ENCODE measurements around the gene PTPRG. TPM values are rescaled to one million over a fixed set of nuclear protein-coding genes. Genes with fewer than 3 reads are reported as not detected.

Gene PTPRG
- total RNA-seq, 1 donor from 2014 or later, result 78.2 TPM

DNA sequence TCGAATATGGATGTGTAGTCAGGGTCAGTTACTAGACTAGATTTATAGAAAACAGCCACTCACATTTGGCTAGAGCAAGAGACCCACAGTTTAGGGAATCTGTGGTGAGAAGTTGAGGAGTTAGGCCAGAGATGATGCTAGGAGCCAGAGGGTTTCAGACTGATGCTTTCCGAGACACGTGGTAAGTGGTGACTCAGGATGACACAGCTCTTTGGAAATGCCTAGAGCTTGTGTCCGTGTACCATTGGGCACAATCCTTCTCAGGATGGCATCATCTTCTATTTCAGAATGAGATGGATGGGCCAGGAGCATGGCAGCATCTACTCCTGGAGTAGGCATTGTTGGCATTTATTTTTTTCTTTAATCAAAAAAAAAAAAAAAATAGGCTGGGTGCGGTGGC, 28.5 kb downstream of the PTPRG start:
- no peak for DNase-seq

GRCh38 chr3:61591300-61591699, 29.9 kb downstream of the PTPRG start:
- DNase-seq, result no peak

DNA sequence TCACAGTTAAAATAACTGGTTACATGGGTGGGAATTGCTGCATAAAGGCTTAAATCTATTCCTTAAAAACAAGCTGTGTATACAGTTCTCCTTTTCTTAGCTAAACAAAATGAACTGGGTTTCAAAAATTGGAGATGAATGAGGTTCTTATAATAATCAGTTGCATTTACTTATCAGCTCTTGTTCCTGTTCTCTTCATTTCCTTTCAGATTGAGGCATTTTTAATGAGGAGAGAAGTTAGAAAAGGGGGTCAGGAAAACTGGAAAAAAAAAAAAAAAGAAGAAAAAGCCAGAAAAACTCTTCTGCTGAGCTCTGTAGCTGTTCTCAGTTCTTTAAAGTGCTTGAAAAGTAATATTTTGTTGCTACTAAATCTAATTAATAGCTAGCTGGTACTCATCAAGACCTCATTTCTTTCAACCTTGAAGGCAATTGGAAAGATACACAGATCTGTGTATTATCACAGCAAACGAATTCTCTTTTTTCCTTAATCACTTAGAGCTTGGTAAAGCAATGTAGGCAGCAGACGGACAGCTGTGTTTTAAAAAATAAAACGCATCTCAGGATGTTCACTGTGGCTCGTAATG, 32.2 kb downstream of the PTPRG start:
- DNase-seq, result no peak

DNA sequence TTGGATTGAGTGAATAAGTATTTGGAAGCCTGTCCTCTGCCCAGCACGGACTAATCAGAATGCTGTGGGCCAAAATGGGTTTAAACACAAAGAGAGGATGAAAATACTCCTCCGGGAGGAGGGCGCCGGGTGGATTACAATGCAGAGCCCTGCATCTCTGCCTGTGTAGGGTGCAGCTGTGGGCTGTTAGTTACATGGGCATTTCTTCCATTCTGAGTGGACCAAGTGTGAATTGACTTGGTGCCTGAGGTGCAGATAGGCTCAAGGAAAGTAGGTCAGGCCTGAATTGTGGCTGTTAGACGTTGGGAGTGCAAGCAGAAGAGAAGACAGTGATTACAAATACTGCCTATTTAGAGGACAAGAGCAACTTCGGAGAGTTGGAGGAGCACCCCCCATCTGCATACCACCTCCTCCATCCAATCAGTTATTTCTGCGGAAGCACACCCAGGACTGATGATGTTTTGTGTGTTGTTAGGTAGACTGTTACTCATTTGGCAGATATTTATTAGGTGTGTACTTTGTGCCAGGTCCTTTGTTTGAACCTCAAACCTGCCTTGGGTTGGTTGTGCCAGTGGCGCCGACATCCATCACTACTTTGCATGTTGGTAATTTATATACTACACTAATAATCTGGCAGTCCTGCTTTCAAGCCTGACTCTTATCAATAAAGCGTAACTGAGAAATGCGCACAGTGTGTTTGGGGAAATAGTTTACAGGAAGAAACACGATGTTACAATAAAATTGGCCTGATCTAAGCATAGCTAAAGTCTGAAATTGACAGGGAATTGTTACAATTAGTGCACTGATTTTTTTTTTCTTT, 33.0 kb downstream of the PTPRG start:
- DNase-seq, result no peak

DNA sequence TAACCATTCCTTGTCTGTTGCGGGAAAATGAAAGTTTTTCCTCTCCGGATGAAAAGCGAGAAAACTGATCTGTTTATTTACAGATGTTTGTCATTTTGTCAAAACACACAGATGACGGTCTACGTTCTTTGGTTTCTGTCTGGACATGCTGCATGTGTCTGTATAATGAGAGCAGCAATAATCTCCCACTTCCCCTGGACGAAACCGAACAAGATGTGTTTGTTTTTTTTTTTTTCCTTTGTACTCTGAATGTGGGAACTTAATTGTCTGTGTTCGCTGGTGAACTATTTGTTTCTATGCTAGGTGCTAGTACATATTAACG, 33.6 kb downstream of the PTPRG start:
- peak; percentile 15 for DNase-seq

DNA sequence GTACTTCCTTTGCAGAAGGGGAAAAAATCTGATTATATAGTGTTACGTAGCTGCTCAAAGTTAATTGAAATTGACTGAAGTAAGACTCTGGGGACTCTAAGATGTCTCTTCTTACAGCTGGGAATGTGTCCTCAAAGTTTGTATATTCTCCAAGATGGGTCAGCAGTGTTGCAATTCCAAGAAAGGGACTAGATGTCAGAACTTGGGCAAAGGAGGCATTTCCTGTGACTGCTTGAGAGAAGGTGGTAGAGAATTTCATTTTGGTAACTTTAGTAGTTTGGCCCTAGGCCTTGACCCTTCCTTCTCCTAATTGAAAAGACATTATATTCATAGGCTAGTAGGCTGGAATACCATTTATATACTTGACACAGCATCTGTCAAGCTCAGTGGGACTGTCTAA, 33.9 kb downstream of the PTPRG start:
- DNase-seq, result no peak

- DNase-seq, result no peak
Observed at GRCh38 chr3:61595826-61596225, 34.5 kb downstream of the PTPRG start.

GRCh38 chr3:61597906-61598305, 36.5 kb downstream of the PTPRG start:
- DNase-seq, result no peak

DNA sequence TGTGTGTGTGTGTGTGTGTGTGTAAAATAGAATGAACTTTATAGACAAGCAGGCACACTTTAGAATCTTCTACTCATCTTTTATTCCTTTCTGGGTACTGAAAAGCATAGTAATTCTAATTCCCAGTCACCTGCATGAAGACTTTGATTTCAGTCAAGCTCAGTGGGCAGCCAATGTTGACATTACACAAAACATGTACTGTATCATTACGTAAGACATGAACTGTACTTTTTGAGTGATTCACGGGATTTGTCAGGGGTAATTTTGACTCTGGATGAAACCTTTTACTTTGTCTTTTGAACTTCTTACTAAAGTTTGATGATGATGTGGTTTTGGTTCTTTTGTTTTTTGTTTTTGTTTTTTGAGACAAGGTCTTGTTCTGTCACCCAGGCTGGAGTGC, 38.8 kb downstream of the PTPRG start:
- DNase-seq, result no peak

GRCh38 chr3:61601831-61602230, 40.5 kb downstream of the PTPRG start:
- peak; percentile 28 for DNase-seq

- DNase-seq, result no peak
Observed at GRCh38 chr3:61602466-61602865, 41.1 kb downstream of the PTPRG start.

DNA sequence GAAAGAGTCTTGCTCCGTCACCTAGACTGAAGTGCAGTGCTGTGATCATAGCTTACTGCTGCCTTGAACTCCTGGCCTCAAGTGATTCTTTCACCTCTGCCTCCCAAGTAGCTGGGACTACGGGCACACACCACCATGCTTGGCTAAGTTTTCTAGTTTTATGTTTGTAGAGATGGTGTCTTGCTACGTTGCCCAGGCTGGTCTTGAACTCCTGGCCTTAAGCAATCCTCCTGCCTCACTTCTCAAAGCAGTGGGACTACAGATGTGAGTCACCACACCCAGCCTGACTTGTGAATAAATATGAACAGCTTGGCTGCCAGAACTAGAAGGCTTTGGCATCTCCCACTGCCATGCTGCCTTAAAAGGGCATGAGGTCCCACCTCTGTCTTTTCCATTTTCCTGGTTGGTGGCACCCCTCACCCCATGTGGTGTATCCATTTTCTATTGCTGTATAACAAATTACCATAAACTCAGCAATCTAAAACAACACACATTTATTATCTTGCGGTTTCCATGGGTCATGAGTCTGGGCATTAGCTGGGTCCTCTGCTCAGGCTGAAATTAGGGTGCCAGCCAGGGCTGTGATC, 44.3 kb downstream of the PTPRG start:
- DNase-seq, result no peak

DNA sequence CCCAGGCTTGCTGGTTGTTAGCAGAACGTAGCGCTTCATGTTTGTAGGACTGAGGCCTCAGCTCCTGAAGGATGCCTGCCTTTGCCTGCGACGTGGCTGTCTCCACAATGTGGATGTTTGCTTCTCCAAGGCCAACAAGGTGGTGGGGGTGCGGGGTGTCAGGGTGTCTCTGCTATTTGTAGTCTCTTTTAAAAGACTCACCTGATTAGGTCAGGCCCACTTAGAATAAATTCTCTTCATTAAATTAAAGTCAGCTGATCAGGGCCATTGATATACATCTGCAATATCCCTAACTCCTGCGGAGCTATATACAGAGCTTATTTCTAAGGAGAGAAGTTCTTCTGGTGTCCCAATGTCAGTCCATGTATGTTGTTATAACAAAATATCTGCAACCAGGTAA, 44.8 kb downstream of the PTPRG start:
- DNase-seq, result no peak

GRCh38 chr3:61608072-61608471, 46.7 kb downstream of the PTPRG start:
- no peak for DNase-seq

DNA sequence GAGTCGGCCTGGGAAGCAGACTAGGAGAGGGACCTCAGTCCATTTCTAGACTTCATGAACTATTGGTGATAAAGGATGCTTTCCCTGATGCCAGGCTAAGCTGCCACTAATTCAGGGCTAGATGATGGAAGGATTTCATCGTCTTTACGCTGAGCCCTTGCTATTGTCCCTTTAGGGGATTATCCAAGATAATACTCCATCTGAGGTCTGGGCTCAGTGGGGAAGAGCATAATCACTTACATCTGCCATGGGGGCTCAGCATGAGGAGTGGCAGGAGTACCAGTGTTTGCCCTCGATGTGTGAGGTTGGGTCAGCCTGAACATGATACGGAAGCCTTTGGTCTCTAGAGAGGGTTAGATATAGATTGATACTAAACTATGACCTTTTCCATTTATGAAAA, 47.3 kb downstream of the PTPRG start:
- no peak for DNase-seq

GRCh38 chr3:61610316-61610715, 48.9 kb downstream of the PTPRG start:
- DNase-seq, result no peak

DNA sequence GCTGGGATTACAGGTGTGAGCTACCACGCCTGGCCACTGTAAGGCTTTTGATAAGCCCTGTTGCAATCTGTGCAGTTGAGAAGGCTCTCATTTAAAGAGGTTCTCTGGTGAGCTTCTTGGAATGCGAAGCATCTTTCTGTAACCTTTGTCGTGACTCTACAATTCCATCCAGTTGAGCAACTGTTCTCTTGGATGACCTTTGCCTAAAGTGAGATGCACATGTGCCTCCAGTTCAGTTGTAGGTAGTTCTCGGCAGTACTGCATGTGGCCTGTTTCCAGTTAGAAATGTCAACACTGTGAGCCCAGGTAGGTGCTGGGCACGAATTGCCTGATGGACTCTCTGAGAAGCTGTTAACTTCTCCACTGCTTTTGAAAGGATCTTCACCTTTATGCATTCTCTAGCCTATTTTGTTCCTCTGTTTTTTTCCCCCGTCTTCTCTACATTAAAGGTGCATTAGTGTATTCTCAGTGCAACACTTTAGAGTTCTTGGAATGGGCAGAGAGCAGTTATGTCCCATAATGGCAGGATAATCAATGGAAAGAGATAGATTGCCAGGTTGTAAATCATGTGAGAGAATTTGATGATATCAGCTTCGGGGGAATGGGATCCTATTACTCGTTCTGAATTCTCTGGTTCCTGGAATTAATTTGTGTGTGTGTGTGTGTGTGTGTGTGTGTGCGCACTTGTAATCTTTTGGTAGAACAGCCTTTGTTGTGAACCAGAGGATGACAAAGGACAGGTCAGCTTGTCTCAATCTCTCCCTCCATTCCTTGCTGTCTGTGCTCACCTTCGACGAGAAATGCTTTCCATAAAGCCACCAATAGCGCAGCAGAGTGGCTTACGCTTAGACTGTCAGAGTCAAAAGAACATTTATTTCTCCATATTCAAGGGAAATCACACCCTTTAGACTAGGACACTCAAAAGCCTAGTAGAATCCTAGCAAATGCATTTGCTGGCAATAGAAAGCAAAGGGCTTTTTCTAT, 51.1 kb downstream of the PTPRG start:
- DNase-seq, result no peak

DNA sequence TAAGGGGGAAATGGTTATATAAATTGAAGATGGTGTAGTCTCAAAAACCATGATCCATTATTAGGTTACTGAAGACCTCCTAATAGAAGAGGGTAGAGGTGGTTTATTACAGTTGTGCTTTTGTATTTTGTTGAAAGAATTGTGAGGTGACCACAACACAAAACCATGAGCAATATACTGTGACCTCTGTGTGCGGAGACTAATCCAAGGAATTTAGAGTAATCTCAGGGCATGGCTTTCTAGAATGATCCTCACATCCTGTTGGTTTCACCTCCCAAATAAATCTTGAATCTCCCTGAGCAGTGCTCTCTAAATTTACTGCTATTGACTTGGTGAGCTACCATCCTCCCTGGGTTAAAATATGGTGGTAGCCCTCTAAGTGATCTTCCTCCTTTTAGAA, 52.3 kb downstream of the PTPRG start:
- no peak for DNase-seq

DNA sequence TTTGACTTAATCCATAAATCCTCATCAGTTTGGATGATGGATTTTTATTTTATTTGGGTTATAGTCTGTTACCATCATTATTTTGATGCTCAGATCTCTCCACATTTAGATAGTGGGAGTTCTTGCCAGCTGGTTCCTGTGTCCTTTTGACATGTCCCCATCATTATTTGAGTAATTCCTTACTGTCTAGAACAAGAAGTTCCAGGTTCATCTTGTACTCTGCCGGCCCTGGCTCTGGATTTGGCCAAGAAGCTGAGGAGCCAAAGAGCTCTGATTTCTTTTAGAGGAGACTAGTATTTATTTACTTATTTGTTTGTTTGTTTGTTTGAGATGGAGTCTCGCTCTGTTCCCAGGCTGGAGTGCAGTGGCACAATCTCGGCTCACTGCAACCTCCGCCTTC, 54.3 kb downstream of the PTPRG start:
- no peak for DNase-seq

DNA sequence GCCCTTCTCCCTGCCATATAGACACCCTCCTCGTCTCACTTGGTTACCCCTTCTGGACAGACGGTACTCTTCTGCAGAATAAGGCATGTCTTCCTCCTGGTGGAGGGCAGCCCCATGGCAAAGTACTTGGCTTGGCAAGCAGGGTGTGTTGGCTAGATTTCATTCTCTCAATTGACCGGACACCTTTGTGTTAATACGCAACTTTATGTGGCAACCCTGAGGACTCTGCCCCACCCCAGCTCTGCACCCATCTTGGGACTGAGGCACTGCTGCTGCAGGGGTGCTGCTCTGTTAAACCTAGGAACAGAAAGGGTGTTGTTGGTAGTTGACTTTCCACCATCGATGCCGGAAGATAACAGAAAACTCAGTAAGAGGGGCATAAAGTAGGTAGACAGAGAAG, 55.2 kb downstream of the PTPRG start:
- no peak for DNase-seq

GRCh38 chr3:61617041-61617440, 55.7 kb downstream of the PTPRG start:
- DNase-seq, result no peak

DNA sequence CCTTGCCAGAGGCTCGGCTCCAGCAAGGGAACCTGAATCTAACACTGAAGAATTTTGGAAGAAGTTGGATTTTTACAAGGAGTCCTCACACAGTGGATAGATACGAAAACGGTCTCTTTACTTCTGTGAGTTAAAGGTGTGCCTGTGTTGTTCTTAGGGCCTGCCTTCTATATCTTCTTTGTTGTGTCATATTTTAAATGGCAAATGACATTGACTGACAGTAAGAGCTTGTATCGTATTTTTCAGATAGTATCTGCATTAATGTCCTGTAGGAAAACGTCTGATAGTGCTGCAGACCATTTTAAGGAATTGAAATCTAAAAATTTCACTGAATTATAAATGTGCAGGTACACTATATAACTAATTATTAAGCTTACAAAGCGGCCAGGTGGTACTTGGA, 56.3 kb downstream of the PTPRG start:
- no peak for DNase-seq

- no peak for DNase-seq
Observed at GRCh38 chr3:61618231-61618630, 56.9 kb downstream of the PTPRG start.

Data from tongue (tissue), 2 donors.